H9 (cell line): Measurements from ENCODE around the gene FHL2. TPM values are rescaled to one million over a fixed set of nuclear protein-coding genes. Genes with fewer than 3 reads are reported as not detected.

Experiments
- DNase-seq: peaks from one replicate; pipeline ENCODE4 v3.0.0-alpha.2; 2017
- H2AFZ ChIP-seq: one replicate; pipeline ENCODE4 v1.6.1; 2013; ENCODE audit warnings: mild to moderate bottlenecking, low read length, control low read depth, moderate library complexity
- H2AK5ac ChIP-seq: 2 replicates; pipeline ENCODE4 v1.6.1; 2013; ENCODE audit warnings: low read length, control low read depth, mixed read lengths; ENCODE audit not compliant: insufficient read length
- H2BK120ac ChIP-seq: one replicate; pipeline ENCODE4 v1.6.1; 2013; ENCODE audit warnings: low read depth, mild to moderate bottlenecking, low read length, control low read depth, inconsistent platforms; ENCODE audit not compliant: poor library complexity, severe bottlenecking
- H2BK12ac ChIP-seq: 2 replicates; pipeline ENCODE4 v1.6.1; 2013; ENCODE audit warnings: low read length, control low read depth, mixed read lengths, low read depth; ENCODE audit not compliant: insufficient read length
- H2BK15ac ChIP-seq: 2 replicates; pipeline ENCODE4 v1.6.1; 2013; ENCODE audit warnings: low read depth, low read length, control low read depth
- H2BK20ac ChIP-seq: one replicate; pipeline ENCODE4 v1.6.1; 2013; ENCODE audit warnings: low read depth, mild to moderate bottlenecking, low read length, control low read depth, inconsistent platforms; ENCODE audit not compliant: poor library complexity, severe bottlenecking
- H2BK5ac ChIP-seq: 2 replicates; pipeline ENCODE4 v1.6.1; 2013; ENCODE audit warnings: low read length, control low read depth, mixed read lengths; ENCODE audit not compliant: insufficient read length
- H3K14ac ChIP-seq: 2 replicates; pipeline ENCODE4 v1.6.1; 2013; ENCODE audit warnings: low read length, control low read depth; ENCODE audit not compliant: insufficient read depth
- H3K18ac ChIP-seq: 2 replicates; pipeline ENCODE4 v1.6.1; 2013; ENCODE audit warnings: low read depth, mild to moderate bottlenecking, mixed read lengths, low read length, control low read depth; ENCODE audit not compliant: insufficient read length
- H3K23ac ChIP-seq: 2 replicates; pipeline ENCODE4 v1.6.1; 2013; ENCODE audit warnings: low read length, control low read depth, mixed read lengths, low read depth; ENCODE audit not compliant: insufficient read length
- H3K23me2 ChIP-seq: 2 replicates; pipeline ENCODE4 v1.6.1; 2013; ENCODE audit warnings: low read depth, mild to moderate bottlenecking, mixed read lengths, low read length, control low read depth; ENCODE audit not compliant: insufficient read length, poor library complexity, severe bottlenecking
- H3K27ac ChIP-seq: 2 replicates; pipeline ENCODE4 v1.5.1; 2013; ENCODE audit warnings: low read length, control low read depth, mixed read lengths, low read depth; ENCODE audit not compliant: insufficient read length
- H3K27me3 ChIP-seq: 2 replicates; pipeline ENCODE4 v1.6.1; 2013; ENCODE audit warnings: low read length, control low read depth, inconsistent platforms; ENCODE audit not compliant: insufficient read depth
- H3K4ac ChIP-seq: 2 replicates; pipeline ENCODE4 v1.6.1; 2013; ENCODE audit warnings: low read depth, mild to moderate bottlenecking, control low read depth, inconsistent platforms, low read length, moderate library complexity
- H3K4me1 ChIP-seq: 2 replicates; pipeline ENCODE4 v1.6.1; 2013; ENCODE audit warnings: low read length, control low read depth, inconsistent platforms; ENCODE audit not compliant: insufficient read depth
- H3K4me2 ChIP-seq: 2 replicates; pipeline ENCODE4 v1.6.1; 2013; ENCODE audit warnings: low read length, control low read depth, mixed read lengths; ENCODE audit not compliant: insufficient read length, insufficient read depth
- H3K56ac ChIP-seq: 2 replicates; pipeline ENCODE4 v1.6.1; 2013; ENCODE audit warnings: low read depth, mild to moderate bottlenecking, mixed read lengths, low read length, control low read depth; ENCODE audit not compliant: insufficient read length
- H3K79me1 ChIP-seq: 2 replicates; pipeline ENCODE4 v1.6.1; 2013; ENCODE audit warnings: low read depth, mild to moderate bottlenecking, moderate library complexity, low read length, control low read depth, inconsistent platforms; ENCODE audit not compliant: insufficient read depth, poor library complexity, severe bottlenecking
- H3K79me2 ChIP-seq: 2 replicates; pipeline ENCODE4 v1.6.1; 2013; ENCODE audit warnings: low read length, control low read depth, inconsistent platforms; ENCODE audit not compliant: insufficient read depth
- H3K9ac ChIP-seq: 2 replicates; pipeline ENCODE4 v1.6.1; 2013; ENCODE audit warnings: low read length, control low read depth, mixed read lengths; ENCODE audit not compliant: insufficient read length; ENCODE audit errors: extremely low read depth
- H3K9me3 ChIP-seq: one replicate; pipeline ENCODE4 v1.6.1; 2013; ENCODE audit warnings: low read depth, low read length, inconsistent platforms; ENCODE audit not compliant: control insufficient read depth
- H3T11ph ChIP-seq: one replicate; pipeline ENCODE4 v1.6.1; 2013; ENCODE audit warnings: mild to moderate bottlenecking, low read length, control low read depth, inconsistent platforms
- H4K20me1 ChIP-seq: one replicate; pipeline ENCODE4 v1.6.1; 2013; ENCODE audit not compliant: control insufficient read depth, insufficient read length, insufficient read depth
- H4K5ac ChIP-seq: 2 replicates; pipeline ENCODE4 v1.6.1; 2013; ENCODE audit warnings: low read depth, mild to moderate bottlenecking, mixed read lengths, low read length, control low read depth; ENCODE audit not compliant: insufficient read length
- H4K8ac ChIP-seq: replicated peaks from 2 replicates; pipeline ENCODE4 v1.6.1; 2013; ENCODE audit warnings: low read length, control low read depth, mixed read lengths, low read depth; ENCODE audit not compliant: insufficient read length
- H4K91ac ChIP-seq: 2 replicates; pipeline ENCODE4 v1.6.1; 2013; ENCODE audit warnings: low read depth, mild to moderate bottlenecking, moderate library complexity, mixed read lengths, low read length, control low read depth; ENCODE audit not compliant: insufficient read length
- H3K27ac Mint-ChIP-seq, 3 experiments: 2 replicates in 2 of 3; 3 replicates in 1 of 3; pipeline ENCODE4 v1.8.0; 2020 to 2021; ENCODE audit warnings: mixed read lengths in 3 of 3, mild to moderate bottlenecking in 1 of 3, moderate library complexity in 1 of 3
- H3K27me3 Mint-ChIP-seq: 2 replicates; pipeline ENCODE4 v1.8.0; 2021; ENCODE audit warnings: low read depth, mild to moderate bottlenecking, moderate library complexity, mixed read lengths
- H3K36me3 Mint-ChIP-seq, 3 experiments: 2 replicates in 2 of 3; 3 replicates in 1 of 3; pipeline ENCODE4 v1.8.0; 2020 to 2021; ENCODE audit warnings: low read depth in 3 of 3, mixed read lengths in 3 of 3; ENCODE audit not compliant: insufficient read depth in 1 of 3
- H3K4me1 Mint-ChIP-seq, 2 experiments: 2 replicates each; pipeline ENCODE4 v1.8.0; 2020; ENCODE audit warnings: mixed read lengths in 2 of 2
- H3K4me3 Mint-ChIP-seq, 2 experiments: 2 replicates in 1 of 2; 3 replicates in 1 of 2; pipeline ENCODE4 v1.8.0; 2020 to 2021; ENCODE audit warnings: mild to moderate bottlenecking in 2 of 2, mixed read lengths in 2 of 2, moderate library complexity in 1 of 2
- H3K9me3 Mint-ChIP-seq, 2 experiments: 2 replicates in 1 of 2; 3 replicates in 1 of 2; pipeline ENCODE4 v1.8.0; 2020; ENCODE audit warnings: mild to moderate bottlenecking in 2 of 2, mixed read lengths in 2 of 2, moderate library complexity in 1 of 2
- CTCF ChIP-seq: fragments of 200-600 bp; sonication (generic); conservative IDR thresholded peaks from 3 replicates; pipeline ENCODE4 v1.8.0; 2021; ENCODE audit warnings: antibody characterized with exemption, mild to moderate bottlenecking
- WGBS: extraction: QIAGEN DNeasy Blood & Tissue Kit; methylation state at CpG from one replicate; pipeline ENCODE4 v1.1.7; 2013; ENCODE audit warnings: missing lambda C conversion rate, low lambda C conversion rate, mixed read lengths; ENCODE audit not compliant: insufficient read length; ENCODE audit errors: extremely low coverage; 5-methylcytosine and 5-hydroxymethylcytosine counted together
- total RNA-seq: library from RNA; stranded (reverse); gene quantifications from 2 replicates; pipeline ENCODE4 v1.2.1, GENCODE V29; 2021

FHL2 gene
- total RNA-seq, 1 experiment from 2014 or later: 34.9 TPM

DNA sequence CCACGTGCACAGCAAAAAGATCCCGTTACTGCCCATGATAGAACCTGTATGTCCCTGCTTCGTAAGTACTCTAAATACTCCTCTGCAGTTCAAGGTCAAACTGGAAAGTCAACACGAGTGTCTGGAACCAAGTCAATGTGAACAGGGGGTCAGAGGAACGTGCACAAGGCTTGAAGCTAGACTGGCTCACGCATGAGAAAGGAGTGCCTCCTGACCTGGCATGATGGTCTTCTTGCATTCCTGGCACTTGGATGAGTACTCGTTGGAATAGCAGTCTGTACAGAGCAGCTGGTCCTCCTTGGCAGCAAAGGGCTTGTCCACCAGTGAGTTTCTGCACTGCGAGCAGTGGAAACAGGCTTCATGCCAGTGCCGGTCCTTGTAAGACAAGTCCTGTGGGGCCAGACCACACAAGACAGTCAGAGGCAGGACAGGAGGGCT lies 25.5 kb downstream of the FHL2 start:
- no peak overlapping the region for H3K56ac ChIP-seq

More for the DNA sequence above, 25.5 kb downstream of the FHL2 start:
- no peak overlapping the region for H2BK12ac ChIP-seq
- H3K9me3 ChIP-seq: no peaks in the 10 kb centered on the region
- H3K36me3 Mint-ChIP-seq: peaks cover 0 to 41% (median 22%) of the 10 kb centered on the region in 3 experiments; a peak in 5 of 7 replicates
- no peak overlapping the region for H2BK15ac ChIP-seq
- no peak overlapping the region for H3K18ac ChIP-seq
- H3K9ac ChIP-seq: no peak overlapping the region
- H3K4me2 ChIP-seq: no peak overlapping the region
- H3K27ac ChIP-seq: no peak overlapping the region
- no peak for DNase-seq
- no peaks in the 10 kb centered on the region for H3K27me3 Mint-ChIP-seq
- no peaks in the 10 kb centered on the region for H3K27me3 ChIP-seq
- H4K8ac ChIP-seq: no peak overlapping the region
- H3K4ac ChIP-seq: no peak overlapping the region
- no peak overlapping the region for H3K23ac ChIP-seq
- peaks cover 2 to 7% of the 10 kb centered on the region in 2 experiments for H3K4me1 Mint-ChIP-seq
- no peak overlapping the region for H2AFZ ChIP-seq
- H3K14ac ChIP-seq: no peak overlapping the region
- H3K23me2 ChIP-seq: no peaks in the 10 kb centered on the region
- TF ChIP-seq CTCF: no peak
- no peak overlapping the region for H2AK5ac ChIP-seq
- H3K4me3 Mint-ChIP-seq: no peak overlapping the region
- peak overlapping the region in 1 of 3 experiments; percentile 89; a peak in 1 of 7 replicates for H3K27ac Mint-ChIP-seq
- WGBS: no CpG with 5 or more reads among the region's 9 CpGs
- no peaks in the 10 kb centered on the region for H4K20me1 ChIP-seq
- no peak overlapping the region for H2BK5ac ChIP-seq
- no peak overlapping the region for H2BK20ac ChIP-seq
- H3K79me2 ChIP-seq: no peaks in the 10 kb centered on the region
- H3K79me1 ChIP-seq: no peaks in the 10 kb centered on the region
- no peak overlapping the region for H2BK120ac ChIP-seq
- no peak overlapping the region for H4K91ac ChIP-seq
- no peaks in the 10 kb centered on the region for H3K4me1 ChIP-seq
- H3K9me3 Mint-ChIP-seq: no peaks in the 10 kb centered on the region
- no peak overlapping the region for H4K5ac ChIP-seq
- no peak overlapping the region for H3T11ph ChIP-seq
